ENCODE data around the gene IMMP2L. TPM values are rescaled to one million over a fixed set of nuclear protein-coding genes. Genes with fewer than 3 reads are reported as not detected.
A peak's percentile ranks its signal among the peaks of the same experiment; 100 is the strongest.

Gene IMMP2L
- total RNA-seq, 2 donors from 2014 or later, result 10.5 to 17.4 TPM

DNA sequence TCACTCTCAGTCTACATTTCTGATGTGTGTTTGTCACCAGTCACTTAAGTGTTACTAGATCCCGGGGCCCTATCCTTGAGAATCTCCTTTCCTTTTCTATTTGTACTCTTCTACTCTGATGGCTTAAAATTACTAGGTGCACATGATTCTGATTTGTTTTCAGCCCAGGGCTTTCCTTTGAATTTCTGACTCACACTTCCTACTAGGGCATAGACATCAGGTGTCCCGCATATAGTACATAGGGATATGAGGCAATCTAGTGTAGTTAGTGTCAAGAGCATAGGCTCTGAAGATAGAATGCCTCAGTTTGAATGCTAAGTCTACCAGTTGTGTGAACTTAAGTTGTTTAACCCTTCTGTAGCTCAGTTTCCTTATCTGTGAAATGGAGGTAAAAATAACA lies 520.7 kb downstream of the IMMP2L start:
- no peak for ATAC-seq
- Histone ChIP-seq H3K4me1 (peaks cover 5% of the 10 kb centered on the region), H3K9me3 (no peaks in the 10 kb centered on the region), H3K27ac (no peak overlapping the region), H3K36me3 (replicated peaks in 1 of 2; ENCODE audit: insufficient read depth in 1 of 2, low read depth in 2 of 2) (no peaks in the 10 kb centered on the region), H3K27me3 (no peaks in the 10 kb centered on the region), H3K4me3 (no peak overlapping the region)
- DNase-seq, result no peak
- WGBS, 2 donors, result 90 to 98% methylated on average over 2 of the region's 2 CpGs
- TF ChIP-seq POLR2A (IDR thresholded peaks at IDR 0.05), result no peak
- TF ChIP-seq, protein P1, sequence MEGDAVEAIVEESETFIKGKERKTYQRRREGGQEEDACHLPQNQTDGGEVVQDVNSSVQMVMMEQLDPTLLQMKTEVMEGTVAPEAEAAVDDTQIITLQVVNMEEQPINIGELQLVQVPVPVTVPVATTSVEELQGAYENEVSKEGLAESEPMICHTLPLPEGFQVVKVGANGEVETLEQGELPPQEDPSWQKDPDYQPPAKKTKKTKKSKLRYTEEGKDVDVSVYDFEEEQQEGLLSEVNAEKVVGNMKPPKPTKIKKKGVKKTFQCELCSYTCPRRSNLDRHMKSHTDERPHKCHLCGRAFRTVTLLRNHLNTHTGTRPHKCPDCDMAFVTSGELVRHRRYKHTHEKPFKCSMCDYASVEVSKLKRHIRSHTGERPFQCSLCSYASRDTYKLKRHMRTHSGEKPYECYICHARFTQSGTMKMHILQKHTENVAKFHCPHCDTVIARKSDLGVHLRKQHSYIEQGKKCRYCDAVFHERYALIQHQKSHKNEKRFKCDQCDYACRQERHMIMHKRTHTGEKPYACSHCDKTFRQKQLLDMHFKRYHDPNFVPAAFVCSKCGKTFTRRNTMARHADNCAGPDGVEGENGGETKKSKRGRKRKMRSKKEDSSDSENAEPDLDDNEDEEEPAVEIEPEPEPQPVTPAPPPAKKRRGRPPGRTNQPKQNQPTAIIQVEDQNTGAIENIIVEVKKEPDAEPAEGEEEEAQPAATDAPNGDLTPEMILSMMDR (IDR thresholded peaks at IDR 0.05), result no peak
- intact Hi-C loops (cut with DNase I), result no loop called here

DNA sequence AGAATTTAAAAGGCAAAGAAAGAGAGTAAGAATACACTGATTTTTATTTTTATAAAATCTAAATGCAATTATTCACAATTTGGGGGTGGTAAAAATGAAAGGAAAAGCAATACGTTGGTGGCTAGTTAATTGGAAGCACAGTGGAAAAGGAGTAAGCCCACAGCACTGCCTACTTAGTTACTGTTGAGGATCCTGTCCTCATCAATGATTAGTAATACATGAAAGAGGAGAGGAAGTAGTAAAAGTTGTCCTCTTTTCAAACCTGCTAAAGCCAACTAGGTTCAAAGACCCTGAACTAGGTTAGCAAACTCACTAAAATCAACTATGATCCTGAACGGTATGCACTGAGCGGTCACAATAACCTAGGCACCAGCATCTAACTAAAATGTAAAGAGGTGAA lies 524.1 kb downstream of the IMMP2L start:
- no peak for DNase-seq

DNA sequence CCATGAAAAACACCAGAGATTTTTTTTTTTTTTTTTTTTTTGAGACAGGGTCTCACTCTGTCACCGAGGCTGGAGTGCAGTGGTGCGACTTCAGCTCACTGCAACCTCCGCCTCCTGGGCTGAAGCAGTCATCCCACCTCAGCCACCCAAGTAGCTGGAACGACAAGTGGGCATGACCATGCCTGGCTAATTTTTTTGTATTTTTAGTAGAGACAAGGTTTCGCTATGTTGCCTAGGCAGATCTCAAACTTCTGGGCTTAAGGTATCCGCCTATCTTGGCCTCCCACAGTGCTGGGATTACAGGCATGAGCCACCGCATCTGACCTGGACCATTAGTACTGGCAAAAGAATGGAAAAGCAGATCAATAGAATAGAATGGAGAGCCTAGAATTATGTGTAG lies 530.4 kb downstream of the IMMP2L start:
- Histone ChIP-seq H3K36me3 (replicated peaks in 1 of 2; ENCODE audit: insufficient read depth in 1 of 2, low read depth in 2 of 2) (no peaks in the 10 kb centered on the region), H3K27me3 (no peaks in the 10 kb centered on the region), H3K4me1 (no peaks in the 10 kb centered on the region), H3K9me3 (no peaks in the 10 kb centered on the region), H3K27ac (no peak overlapping the region), H3K4me3 (no peak overlapping the region)
- ATAC-seq, result no peak
- DNase-seq, result no peak
- TF ChIP-seq, protein P1 (IDR thresholded peaks at IDR 0.05), result no peak
- no peak for TF ChIP-seq POLR2A (IDR thresholded peaks at IDR 0.05)
- intact Hi-C loops (cut with DNase I), result no loop called here
- 94 to 95% methylated on average over 7 of the region's 7 CpGs for WGBS, 2 donors

More for the DNA sequence above, 524.1 kb downstream of the IMMP2L start:
- intact Hi-C loops (cut with DNase I), result no loop called here
- Histone ChIP-seq H3K36me3 (replicated peaks in 1 of 2; ENCODE audit: insufficient read depth in 1 of 2, low read depth in 2 of 2) (no peaks in the 10 kb centered on the region), H3K9me3 (no peaks in the 10 kb centered on the region), H3K4me1 (no peaks in the 10 kb centered on the region), H3K27me3 (no peaks in the 10 kb centered on the region), H3K4me3 (no peak overlapping the region), H3K27ac (no peak overlapping the region)
- TF ChIP-seq, protein P1 (IDR thresholded peaks at IDR 0.05), result no peak
- no peak for TF ChIP-seq POLR2A (IDR thresholded peaks at IDR 0.05)
- ATAC-seq, result no peak
- 81 to 91% methylated on average over 3 of the region's 3 CpGs for WGBS, 2 donors

DNA sequence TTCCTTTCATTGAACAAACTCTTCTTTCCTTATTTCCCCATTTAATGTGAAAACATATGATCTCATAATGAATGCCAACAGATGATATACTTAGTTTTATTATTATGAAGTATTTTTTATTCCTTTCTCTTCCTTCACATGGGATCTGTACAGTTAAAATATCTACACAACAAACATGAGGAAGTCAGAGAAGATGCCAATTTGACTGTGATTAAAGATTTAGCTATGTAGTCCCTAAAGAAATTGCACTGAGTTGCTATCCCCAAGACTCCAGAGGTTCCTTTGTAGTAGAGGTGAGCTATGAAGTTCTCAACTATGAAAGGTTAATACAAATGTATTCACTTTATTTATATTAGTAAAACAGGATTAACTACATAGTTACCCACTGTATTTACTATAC lies 532.0 kb downstream of the IMMP2L start:
- TF ChIP-seq, protein P1 (IDR thresholded peaks at IDR 0.05), result no peak
- TF ChIP-seq POLR2A (IDR thresholded peaks at IDR 0.05), result no peak
- H3K36me3 ChIP-seq (replicated peaks in 1 of 2; ENCODE audit: insufficient read depth in 1 of 2, low read depth in 2 of 2), result no peaks in the 10 kb centered on the region

DNA sequence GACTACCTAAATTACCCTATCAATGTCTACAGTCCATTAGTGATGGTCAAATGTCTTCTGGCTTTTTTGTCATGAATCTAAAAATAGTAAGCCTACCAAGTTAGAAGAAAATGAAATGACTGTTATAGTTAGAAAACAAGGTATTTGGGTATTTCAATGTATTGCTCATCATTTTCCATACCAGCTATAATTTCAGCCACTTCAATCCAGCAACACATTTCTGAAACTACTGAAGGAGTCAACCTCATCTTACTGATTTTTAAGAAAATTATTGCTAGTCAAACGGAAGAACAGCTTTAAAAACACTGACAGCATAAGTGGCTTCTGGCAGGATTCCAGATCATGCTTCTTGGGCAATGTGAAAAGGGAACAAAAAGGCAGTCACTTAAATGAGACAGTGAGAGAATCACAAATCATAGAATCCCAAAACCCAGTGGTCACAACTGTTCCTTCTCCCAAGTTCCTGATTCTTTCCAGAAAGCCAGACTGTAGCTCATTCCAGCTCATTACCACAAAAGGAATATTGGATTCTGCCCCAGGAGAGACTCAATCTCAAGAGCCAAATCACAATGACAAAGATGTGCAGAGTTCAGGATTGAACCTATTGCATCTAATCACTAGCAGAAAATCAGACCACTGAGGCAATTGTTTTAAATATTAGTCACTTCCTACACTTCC lies 532.6 kb downstream of the IMMP2L start:
- no peak overlapping the region for H3K4me3 ChIP-seq
- 42 to 43% methylated on average over 1 of the region's 1 CpG for WGBS, 2 donors
- DNase-seq (peak in 3 of 4 donors; percentile 10 to 29 (median 20)), ATAC-seq (no peak)
- no peak for TF ChIP-seq POLR2A (IDR thresholded peaks at IDR 0.05)
- TF ChIP-seq, protein P1 (IDR thresholded peaks at IDR 0.05), result no peak
- H3K4me1 ChIP-seq, result no peaks in the 10 kb centered on the region
- intact Hi-C loops (cut with DNase I), result no loop called here
- no peaks in the 10 kb centered on the region for H3K9me3 ChIP-seq
- no peaks in the 10 kb centered on the region for H3K27me3 ChIP-seq
- no peaks in the 10 kb centered on the region for H3K36me3 ChIP-seq (replicated peaks in 1 of 2; ENCODE audit: insufficient read depth in 1 of 2, low read depth in 2 of 2)
- H3K27ac ChIP-seq, result no peak overlapping the region

More for the DNA sequence above, 532.0 kb downstream of the IMMP2L start:
- Histone ChIP-seq H3K27ac (no peak overlapping the region), H3K4me1 (no peaks in the 10 kb centered on the region), H3K4me3 (no peak overlapping the region), H3K9me3 (no peaks in the 10 kb centered on the region), H3K27me3 (no peaks in the 10 kb centered on the region)
- intact Hi-C loops (cut with DNase I), result no loop called here
- DNase-seq, result no peak
- no peak for ATAC-seq

All from body of pancreas (tissue), 4 donors.